Measurements from ENCODE around the gene PGPEP1.

DNA sequence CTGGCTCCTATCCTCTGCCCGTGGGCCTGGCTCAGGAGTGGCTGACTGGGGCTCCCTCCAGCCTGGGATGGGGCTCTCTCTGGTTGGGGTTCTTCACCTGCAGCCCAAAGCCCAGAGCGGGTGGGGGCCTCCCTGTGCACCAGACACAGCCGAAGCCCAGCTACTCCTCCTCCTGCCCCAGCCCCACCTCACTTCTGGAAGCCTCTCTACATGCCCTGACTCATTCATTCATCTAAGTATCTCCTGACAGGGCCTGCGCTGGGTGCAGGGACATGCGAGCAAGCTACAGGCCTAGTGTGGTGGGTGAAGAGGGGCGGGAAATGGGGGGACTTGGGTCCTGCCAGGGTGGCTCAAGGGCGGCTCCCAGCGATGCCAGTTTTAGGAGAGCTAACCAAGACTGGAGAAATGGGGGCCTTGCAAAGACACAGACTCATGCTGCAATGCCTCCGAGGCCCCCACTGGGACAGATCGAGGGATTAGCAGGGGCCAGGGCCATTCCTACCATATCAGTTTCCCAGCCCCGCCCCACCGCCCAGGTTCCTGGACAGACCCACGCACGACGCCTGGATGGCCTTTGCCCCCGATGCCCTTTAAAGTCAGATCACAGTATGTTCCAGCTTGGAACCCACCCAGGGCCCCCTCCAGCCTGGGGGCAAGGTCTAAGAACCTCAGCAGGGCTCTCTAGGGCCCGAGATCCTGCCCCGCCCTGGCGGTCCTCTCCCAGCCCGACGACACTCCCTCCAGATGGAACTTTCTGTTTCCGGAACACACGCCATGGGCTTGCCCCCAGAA, 30.1 kb upstream of the PGPEP1 start:
- TF ChIP-seq, protein P1, sequence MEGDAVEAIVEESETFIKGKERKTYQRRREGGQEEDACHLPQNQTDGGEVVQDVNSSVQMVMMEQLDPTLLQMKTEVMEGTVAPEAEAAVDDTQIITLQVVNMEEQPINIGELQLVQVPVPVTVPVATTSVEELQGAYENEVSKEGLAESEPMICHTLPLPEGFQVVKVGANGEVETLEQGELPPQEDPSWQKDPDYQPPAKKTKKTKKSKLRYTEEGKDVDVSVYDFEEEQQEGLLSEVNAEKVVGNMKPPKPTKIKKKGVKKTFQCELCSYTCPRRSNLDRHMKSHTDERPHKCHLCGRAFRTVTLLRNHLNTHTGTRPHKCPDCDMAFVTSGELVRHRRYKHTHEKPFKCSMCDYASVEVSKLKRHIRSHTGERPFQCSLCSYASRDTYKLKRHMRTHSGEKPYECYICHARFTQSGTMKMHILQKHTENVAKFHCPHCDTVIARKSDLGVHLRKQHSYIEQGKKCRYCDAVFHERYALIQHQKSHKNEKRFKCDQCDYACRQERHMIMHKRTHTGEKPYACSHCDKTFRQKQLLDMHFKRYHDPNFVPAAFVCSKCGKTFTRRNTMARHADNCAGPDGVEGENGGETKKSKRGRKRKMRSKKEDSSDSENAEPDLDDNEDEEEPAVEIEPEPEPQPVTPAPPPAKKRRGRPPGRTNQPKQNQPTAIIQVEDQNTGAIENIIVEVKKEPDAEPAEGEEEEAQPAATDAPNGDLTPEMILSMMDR (IDR thresholded peaks at IDR 0.05): no peak
- TF ChIP-seq POLR2A (IDR thresholded peaks at IDR 0.05; ENCODE audit: low read depth): no peak
- TF ChIP-seq POLR2AphosphoS5 (IDR thresholded peaks at IDR 0.05): no peak
- no peak for TF ChIP-seq EP300 (IDR thresholded peaks at IDR 0.05)

Measured in esophagus muscularis mucosa (tissue), 4 donors.